Stimulated activated CD8-positive, alpha-beta memory T cell treated with anti-CD3 and anti-CD28 coated beads, Interleukin-7, amount 100 ng/mL, for 1 hour (primary cell): Measurements from ENCODE around the gene NXN.
A peak's percentile ranks its signal among the peaks of the same experiment; 100 is the strongest.
"Not testable (repeated sequence)": the region's sequence is repeated elsewhere in the genome, so short reads cannot be mapped to it uniquely, and the experiment has no call there.

Experiments used
- DNase-seq, 2 donors: peaks; one replicate each; pipeline ENCODE4 v3.0.0-alpha.2; 2020; ENCODE audit warnings: low read depth in 2 of 2

The NXN gene

DNA sequence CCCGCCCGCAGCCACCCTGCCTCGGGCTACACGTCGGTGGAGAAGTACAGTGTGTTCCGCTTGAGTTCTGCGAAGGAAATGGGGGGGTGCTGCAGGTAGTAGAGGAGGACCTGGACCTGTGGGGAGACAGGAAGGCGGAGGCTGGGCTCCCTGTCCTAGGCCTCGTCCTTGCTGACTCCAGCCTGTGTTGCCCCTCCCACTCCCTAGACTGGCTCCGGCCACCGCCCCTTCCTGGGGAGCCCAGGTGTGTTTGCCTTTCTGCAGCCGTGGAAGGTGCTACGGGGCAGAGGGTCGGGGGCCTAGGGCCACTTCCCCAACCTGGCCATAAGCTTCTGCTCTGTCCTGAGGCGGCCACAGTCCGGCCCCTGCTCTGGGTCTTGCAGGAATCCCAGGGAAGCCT, 26.5 kb upstream of the NXN start:
- no peak for DNase-seq

DNA sequence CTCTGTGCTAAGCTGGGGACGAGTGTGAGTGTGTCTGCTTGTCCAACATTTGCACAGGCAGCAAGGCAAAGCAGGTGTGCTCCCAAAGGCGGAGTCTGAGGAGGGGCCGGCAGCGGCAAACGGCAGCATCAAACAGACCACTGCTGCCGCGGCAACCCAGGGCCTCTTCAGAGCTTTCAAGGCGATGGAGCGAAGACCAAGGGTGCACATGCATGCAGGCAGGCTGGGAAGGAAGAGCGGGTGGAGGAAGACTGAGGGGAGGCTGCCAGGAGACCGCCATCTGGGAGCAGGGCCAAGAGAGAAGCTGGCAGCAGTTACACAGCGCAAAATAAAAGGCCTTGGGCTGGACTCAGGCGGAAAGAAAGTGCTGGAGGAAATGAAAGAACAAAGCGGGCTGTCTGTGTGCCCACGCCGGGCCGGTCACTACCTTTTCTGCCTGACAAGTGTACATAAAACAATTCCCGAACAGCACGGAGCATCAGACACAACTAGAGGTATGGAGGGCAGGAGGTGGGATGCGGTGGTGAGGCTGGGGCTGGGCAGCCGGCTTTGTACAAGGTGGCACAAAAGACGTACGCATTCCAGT, 25.9 kb upstream of the NXN start:
- DNase-seq, result no peak

DNA sequence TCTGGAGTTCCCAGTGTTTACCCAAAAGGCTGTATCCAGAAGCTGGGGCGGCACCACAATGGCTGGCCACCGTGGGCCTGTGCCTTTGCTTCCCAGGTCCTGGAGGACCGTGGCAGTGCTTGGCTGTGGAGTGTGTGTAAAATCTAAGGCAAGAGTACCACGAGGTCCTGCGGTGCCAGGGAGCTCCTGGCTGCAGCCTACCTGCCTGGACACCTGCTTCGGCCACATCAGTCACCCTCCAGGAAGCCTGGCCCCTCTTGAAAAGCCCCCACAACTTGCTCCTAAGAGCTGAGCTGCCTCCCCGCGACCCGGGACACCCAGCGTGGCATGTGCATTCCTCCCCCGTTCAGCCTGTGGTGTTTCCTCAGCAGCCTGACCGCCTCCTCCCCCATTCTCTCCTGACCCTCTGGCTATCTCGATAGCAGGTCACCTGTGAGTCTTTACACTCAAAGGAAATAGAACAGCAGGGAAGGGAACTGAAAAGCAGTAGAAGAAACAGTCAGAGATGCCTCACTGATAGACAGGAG, 25.3 kb upstream of the NXN start:
- DNase-seq, result no peak

DNA sequence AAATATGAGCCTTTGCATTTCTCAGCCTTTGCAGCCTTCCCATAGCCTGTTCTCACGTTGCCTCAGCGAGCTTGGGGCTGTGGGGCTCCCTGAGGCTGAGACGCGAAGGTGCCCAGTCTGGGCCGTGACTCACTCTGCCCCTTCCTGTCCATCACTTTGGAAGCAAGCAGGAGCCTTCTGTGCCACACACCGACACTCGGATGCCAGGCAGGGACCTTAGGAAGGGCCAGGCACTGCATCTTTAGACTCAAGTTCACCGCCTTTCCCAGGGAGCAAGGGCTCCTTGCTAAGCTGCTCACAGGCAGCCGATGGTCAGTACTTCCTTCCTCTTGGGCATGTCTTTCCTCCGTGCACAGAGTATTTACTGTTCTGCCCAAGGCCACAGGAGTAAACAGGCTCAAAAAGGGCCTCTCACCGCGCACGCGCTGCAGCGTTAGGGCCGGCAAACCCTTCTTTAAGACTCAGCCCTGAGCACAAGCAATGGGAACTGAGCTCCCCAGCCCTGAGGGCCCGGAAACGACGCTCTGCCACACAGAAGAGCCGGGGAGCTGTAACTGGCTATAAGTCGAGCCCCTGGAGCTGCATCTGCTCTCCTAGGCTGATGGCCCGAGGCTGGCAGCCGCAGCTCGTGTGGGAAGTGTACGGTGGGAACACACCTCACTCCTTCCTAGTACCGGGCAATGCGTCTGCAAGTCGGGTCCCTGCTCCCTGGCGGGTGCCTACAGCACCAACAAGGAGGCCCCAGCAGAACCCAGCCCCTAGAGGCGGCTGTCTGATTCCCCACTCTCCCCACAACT, 24.6 kb upstream of the NXN start:
- DNase-seq, result no peak

DNA sequence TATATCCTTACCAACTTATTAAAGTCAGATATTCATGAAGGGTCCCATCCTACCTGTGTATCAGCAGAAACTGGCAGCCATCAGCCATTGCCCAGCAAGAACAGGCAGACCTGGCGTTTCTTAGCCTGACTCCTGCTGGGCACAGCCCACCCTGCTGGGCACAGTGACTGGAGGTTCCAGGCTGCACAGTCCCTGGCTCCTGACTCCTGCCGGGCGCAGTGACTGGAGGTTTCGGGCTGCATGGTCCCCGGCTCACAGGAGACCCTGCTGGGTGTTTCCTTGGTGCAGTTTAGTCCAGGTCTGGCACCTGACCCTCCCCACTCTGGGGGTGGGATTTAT, 24.0 kb upstream of the NXN start:
- DNase-seq, result no peak

DNA sequence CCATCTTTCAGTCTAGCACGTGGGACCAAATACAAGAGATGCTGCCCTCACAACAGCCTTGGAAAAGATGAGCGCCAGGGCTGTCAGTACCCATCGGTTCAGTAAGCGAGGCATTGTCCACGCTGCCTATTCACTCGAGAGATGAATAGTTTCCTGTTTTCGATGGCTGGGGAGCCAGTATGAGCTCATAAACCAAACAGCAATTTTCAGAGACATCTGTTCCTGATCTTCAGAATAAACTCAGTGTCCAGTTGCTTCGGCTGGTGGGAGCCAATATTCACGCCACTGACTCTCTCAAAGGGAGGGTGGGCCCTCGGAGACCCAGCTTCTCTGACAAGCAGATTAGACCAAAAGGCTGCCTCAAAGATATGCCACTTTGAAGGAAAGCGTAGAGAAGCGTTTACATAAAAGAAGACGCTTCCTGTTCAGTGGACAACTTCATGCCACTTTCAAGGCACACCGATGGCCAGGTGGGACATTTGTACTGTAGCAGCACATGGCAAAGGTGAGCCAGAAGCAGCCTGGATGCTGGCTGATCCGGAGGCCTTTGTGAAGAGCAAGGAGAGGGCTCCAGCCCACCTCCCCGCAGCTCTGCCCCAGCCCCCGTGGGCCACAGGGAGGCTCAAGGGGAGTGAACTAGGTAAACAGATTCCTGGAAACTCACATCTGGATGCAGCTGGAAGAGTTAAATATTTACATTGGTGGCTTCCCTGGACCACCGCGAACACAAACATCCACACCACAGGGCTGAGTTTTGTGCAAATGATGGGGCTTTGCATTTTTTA, 23.4 kb upstream of the NXN start:
- DNase-seq, result no peak

DNA sequence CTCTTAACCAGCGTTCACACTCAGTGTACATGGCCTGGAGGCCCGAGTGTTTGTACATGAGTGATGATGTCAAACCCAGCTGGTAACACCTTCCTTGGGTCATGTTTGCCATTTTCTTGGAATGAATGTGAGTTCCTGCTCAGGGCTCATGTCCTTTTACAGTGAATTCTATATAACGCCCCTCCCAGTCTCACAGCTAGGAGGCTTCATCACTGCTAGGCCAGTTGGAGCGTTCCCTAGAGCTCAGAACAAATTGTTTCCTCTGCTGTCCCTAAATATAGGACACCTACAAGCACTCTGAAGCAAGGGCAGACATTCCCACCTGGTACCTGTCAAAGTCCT, 22.8 kb upstream of the NXN start:
- DNase-seq, result no peak

DNA sequence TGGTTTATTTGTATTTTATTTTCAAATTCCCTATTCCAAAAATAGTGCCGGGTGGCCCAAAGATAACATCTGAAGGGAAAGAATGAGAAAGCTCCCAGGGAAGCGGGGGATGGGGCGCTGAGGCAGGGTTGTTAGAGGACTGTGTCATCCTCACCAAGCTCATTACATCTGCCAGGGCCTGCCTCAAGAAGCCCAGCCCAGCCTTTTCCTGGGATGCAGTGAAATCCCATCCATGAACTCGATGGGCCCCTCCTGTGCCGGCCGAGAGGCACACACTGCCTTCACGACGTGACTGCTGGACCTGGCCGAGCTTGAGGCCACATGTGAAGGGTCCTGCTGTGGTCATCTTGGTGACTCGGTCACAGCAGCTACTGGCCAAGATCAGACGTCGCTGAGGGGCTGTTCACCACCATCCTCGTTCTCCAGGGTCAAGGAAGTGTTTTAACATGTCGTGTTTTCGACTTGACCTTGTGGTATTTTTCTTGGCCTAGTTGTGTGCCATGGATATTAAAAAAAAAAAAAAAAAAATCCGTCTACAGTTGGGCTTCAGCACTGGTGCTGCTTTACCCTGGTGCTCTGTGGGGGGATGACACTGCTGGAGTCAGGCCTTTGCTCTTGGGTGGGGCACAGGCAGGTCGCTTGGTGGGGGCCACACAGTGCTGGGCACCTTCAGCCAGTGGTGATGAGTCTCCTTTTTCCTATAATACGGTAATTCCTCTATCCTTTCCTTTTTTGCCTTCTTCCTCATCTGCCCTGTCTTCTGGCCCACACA, 22.2 kb upstream of the NXN start:
- no peak for DNase-seq

DNA sequence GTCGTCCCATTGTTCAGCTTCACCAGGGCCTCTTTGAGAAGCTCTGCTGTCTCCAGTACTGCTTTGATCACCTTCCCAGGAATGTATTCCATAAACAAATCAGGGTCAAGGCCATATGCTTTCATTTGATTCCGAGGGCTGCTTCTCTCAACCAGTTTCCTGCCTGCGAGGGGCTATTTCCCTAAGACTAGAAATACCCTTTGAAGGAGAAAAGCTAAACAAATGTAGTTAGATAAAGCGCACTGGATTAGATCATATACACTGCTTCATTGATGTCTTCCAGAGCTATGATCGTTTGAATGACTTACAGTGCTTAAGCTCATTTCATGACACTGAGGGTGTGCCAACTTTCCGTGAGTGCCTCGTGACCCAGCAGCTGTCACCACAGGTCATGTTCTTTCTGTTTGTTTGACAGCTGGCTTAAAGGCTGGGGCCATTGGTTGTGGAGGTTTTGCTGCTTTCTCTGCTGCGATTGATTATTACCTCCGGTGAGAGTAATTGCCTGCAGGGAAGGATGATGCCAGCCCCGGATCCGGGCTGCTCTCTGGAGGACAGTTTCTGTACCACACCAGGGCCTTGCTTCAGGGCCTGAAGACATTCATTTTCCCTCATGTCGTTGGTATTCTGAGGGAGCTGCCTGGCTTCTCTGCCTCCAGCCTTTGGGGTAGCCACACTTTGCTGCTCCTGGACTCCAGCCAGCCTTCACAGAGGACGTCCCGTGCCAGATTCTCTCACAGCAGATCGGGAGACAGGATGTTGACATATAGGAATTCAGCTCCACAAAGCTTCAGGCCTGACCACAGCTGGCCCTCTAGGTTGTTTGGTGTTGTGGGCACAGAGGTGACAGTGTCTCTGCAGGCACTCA, 21.3 kb upstream of the NXN start:
- DNase-seq, result no peak

DNA sequence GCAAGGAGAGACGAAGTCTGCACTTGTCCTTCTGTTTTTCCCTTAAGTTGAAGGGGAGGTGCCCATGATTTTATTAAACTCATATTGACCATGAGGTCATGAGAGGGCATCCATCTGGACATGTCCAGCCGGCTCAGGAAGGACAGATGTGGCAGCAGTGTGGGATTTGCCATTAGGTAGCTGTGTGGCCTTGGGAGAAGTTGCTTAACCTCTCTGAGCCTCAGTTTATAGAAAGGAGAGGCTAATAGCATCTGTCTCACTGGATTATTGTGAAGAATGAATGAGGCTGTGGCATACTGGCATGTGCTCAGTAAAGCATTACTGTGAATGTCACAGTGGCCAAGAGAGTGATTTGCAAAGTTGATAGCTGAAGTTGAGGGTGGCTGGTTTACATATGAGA, 18.5 kb upstream of the NXN start:
- DNase-seq, result no peak

DNA sequence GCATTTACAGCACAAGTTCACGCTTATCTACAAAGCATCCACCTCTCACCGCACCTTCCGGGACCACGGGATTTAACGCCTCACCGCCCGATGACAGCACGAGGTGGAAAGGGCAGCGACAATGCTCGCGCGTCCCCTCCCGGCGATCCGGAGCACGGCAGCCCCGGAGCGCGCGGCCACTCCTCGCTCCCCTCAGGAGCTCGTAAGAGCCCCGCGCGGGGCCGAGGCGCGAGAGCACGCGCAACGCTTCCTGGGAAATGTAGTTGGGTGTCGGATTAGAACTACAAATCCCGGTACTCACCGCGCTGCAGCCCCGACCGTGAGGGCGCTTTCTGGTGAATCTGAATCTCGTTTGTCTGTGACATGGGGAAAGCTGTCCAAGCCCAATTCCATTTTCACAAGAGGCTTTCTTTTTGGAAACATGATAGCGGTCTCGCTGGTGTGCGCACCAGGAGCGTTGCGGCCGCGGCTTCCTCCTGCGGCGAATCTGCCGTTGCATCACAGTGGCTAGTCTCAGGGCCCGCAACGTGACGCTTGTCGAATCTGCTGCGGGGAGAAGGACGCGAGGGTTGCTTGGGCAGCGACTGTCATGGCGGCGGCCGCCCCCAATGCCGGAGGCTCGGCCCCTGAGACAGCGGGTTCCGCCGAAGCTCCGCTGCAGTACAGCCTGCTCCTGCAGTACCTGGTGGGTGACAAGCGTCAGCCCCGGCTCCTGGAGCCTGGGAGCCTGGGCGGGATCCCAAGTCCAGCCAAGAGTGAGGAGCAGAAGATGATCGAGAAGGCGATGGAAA, 17.2 kb upstream of the NXN start, which contains the start of gene TIMM22:
Gene TIMM22 (plus strand): TSS at position 576 of the 791 bp plus-strand sequence. CDS start 14 bp downstream, at position 590.
- DNase-seq, result peak; percentile 76 to 83

DNA sequence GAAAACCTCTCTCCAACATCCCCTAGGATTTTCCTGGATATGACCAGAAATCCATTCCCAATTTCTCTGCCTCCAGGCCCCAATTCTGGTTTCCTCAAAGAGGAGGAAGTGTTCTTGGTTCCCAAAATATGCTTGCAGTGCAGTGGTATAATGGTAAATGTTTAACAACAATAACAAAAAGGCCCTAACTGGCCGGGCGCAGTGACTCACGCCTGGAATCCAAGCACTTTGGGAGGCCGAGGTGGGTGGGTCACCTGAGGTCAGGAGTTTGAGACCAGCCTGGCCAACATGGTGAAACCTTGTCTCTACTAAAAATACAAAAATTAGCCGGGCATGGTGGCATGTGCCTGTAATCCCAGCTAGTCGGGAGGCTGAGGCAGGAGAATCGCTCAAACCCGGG, 15.7 kb upstream of the NXN start:
- not testable (repeated sequence) for DNase-seq

DNA sequence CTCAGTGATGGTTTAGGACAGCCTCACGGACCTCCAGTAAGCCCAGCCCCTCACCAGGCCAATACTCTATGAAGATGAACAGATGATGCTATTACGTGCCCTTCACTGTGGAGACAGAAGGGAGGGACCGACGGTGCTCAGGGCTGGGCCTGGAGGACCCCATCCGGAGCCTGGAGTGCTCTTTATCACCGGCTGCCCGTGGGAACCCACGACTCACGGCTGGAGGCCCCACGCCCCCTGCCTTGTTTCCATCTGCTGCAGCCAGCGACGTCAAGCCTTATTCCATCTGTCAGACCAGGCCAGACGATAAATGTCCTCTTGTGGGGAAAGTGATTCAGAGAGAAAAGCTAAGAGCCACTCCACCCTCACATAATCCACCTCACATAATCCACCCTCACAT, 13.4 kb upstream of the NXN start:
- no peak for DNase-seq

DNA sequence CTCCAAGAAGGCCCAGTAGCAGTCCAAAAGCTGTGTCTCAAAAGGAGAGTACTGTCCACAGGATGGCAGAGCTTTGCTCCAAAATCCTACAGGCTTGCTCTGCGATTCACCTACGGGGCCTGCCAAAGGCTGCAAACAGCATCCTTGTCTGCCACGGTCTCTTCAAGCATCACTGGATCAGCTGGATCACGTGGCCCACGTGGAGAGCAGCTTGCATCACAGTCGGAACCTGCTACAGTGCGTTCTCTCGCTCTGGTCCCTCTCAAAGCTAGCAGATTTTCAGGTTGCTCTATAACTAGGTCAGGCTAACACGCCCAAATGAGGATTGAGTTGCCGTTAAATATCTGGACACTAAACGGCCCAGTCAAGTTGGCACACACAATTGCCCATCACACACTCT, 9.0 kb upstream of the NXN start:
- DNase-seq, result no peak

DNA sequence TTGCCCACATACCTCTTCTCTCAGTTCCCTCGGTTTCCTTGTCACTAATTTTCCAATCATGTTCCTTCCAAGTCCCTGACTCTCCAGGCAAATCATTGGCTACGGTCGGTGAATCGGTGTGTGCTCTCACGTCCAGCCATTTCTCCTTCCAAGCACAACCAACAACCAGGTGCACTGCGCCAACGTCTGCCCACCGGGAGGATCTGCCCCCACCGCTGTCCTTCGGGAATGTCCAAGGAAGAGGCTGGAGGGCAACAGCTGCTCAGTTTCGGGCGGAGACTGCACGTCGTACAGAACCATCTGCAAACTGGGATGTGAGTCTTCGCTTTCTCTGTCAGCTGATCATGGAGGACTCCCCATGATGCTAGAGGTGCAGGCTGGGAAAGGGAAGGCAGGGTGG, 8.4 kb upstream of the NXN start:
- DNase-seq, result no peak

DNA sequence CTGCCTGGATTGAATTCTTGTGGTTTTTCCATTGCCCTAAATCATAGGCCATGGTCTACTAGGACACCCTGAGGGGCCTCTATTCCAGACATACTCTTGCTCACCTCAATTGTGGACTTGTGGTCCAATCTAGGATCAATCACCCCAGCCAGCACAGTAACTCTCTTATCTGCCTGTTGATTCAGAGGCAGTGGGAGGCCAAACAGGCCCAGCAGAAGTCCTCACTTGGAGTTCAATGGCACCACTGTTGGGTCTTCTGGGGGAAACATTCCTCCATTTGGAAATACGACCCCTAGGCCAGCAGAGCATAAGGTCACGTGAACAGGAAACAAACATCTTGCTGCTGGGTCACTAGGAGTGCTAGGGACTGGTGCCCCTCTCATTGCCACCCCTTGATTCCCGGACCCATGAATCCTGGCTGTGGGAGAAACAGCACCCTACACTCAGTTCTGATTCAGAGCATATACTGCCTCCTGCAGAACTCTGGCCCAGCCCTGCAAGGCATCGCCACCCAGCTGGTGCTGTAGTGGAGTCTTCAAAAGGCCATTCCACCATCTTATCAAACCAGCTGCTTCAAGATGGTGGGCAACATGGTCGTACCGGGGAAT, 6.8 kb upstream of the NXN start:
- DNase-seq, result no peak

DNA sequence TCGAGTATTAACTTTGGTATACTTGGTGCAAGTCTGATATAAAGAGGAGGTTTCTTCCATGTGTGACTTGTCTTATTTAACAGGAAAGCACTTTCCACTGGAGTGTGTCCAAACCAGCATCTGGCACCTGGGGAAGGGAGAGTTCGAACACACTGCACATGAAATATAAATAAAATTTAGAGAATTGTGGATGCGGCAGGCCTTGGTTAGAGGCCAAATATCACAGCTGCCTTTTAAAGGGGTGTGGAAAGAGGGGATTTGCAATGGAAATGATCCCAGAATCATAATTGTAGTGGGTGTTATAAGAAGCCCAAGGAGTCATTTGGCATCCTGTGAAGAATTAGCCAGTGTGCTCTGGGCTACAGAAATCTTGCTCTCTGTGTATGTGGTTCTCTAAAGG, 4.3 kb upstream of the NXN start:
- DNase-seq, result no peak

DNA sequence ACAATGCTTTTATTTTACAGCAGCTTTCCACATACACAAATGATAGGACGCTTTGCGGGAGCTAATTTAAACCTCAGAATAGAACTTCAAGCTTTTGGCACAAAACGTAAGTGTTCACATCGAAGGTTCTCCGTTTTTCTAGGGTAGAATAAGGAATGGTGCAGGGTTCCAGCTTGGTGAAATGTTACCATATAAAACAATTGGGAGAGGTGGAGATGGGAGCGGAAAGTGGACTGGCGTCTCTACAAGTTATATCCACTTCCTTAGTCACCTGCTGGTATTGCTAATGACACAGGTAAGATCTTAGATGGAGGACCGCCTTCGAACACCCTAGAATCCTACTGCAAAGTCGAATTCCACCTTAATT, 1.7 kb upstream of the NXN start:
- DNase-seq, result no peak

DNA sequence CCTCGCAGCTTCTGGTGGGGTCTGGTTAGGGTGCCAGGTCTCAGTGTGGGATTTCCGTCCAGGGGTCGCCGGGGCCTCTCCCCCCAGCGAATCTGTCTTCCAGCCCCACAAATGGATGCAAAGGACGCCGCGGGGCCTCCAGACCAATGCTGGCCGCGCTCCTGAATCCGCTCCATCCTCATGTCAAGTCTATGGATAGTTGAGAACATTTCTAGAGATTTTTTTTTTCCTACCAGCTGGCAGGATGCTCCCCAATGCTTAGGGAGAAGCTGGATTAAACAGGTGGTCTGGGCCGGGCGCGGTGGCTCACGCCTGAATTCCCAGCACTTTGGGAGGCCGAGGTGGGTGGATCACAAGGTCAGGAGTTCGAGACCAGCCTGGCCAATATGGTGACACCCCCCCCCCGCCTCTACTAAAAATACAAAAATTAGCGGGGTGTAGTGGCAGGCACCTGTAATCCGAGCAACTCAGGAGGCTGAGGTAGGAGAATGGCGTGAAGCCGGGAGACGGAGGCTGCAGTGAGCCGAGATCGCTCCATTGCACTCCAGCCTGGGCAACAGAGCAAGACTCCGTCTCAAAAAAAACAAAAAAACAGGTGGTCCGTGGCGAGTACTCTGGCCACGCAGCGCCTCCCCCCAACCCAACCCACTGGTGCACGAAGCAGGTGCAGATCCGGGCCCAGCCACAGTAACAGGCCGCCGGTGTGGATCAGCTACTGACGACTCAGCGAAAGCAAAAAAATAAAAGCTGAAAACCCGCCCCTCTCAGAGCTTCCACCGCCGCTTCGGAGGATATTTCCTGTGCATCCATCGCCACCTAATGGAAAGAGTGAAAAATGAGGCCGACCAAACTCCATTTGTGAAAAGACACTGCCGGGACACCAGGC, 1.1 kb upstream of the NXN start:
- peak; percentile 30 to 52 for DNase-seq
